ENCODE measurements around the gene ZNF600.
A peak's percentile ranks its signal among the peaks of the same experiment; 100 is the strongest.
"Not testable (repeated sequence)": the region's sequence is repeated elsewhere in the genome, so short reads cannot be mapped to it uniquely, and the experiment has no call there.

Gene ZNF600

DNA sequence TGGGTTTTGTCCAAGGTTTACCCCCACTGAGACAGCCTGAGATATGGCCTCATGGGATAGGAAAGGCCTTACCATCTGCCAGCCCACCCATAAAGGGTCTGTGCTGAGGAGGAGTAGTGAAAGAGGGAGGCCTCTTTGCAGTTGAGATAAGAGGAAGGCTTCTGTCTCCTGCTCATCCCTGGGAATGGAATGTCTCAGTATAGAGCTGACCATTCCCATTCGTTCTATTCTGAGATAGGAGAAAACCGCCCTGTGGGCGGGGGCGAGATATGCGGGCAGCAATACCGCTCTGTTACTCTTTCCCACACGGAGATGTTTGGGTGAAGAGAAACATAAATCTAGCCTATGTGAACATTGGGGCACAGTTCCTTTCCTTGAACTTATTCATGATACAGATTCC lies 45.2 kb downstream of the ZNF600 start:
- DNase-seq = not testable (repeated sequence)

DNA sequence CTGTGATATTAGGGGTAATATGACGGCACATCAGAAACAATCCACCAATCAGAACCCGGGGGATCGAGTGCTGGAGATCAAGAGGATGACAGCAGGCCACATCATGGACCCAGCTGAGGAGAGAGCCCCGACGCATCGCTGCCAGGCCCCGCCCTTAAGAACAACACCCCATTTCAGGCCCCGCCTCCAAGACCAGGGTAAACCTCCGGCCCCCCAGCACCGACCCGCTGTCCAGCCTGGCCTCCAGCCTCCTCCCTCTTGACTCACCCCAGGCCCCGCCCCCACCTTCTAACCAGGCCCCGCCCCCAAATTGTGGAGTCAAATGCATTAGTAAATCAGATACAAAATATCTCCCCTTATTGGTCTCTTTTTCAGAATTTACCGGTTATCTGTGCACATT lies 47.0 kb downstream of the ZNF600 start:
- no peak for DNase-seq

DNA sequence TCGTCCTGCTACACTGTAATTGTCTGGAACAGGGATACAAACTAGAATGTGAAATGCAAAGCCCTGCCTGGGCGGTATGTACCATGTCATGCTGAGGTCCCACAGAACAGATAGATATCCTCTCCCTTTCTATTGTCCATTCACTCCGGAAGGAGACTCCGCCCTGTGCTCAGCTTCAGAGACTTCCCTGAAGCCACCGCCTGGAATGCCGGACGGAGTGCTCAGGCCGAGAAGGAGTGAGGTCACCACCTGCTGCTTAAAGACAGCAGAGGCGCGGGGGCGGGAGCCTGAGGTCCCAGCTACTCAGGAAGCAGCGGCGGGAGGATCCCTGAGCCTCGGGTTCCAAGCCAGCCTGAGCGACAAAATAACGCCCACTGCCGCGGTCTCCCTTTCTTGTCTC lies 50.9 kb downstream of the ZNF600 start:
- no peak for DNase-seq

DNA sequence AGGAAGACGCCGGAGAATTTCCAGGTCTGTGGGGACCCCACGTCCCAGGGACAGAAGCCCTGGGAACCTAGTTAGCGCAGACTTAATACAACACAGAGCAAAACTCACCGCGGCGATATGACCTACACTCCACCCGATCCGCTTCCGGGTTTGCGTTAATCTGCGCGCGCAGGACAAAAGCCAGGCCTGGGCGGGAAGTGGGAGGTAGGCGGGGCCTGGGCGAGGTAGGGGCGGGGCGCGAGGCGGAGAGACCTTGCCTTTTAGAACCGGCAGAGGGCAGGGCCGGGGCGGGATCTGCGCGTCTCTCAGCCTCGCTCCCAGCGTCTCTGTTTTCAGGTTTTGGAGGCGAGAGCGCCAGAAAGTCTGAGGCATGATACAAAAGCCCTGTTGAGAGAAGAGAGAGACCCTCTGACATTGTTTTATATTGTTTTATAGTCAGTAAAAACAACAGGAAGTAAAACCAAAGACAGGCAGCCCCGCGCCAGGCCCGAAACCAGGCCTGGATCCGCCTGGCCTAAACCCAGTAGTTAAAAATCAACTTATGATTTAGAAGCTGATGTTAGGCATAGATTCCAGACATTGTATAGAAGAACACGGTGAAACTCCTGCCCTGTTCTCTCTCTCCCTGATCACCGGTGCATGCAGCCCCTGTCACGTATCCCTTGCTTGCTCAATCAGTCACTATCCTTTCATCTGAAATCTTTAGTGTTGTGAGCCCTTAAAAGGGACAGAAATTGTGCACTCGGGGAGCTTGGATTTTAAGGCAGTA lies 51.5 kb downstream of the ZNF600 start, which contains the start of gene ZNF611:
Gene ZNF611 (minus strand): TSS at position 152 of the 769 bp plus-strand sequence. CDS start 19,150 bp downstream, outside the sequence.
- DNase-seq = peak; percentile 94

DNA sequence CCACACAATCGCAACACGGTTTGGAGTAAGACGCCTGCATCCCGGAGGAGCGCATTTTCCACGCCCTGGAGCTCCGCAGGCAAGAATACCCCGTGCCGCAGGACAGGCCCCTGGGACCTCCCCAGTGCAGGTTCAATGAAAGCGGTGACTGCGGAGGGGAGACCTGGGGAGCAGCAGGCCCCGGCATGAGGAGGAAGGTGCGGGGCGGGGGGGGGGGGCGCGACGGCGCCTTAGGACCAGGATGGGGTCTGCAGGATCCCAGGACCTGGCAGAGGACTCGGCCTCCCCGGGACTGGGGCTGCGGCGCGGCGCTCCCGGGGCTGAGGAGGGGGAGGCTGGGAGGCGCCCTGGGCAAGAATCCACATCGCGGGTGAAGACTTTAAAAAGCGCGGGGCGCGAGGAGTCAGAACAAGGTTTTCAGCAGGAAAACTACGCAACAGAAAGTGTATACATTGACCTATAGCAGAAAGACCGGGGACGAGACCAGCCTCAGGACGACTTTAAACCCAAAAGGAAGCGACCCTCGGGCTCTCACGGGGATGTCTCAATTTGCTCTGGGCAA lies 52.2 kb downstream of the ZNF600 start:
- DNase-seq = peak; percentile 1

DNA sequence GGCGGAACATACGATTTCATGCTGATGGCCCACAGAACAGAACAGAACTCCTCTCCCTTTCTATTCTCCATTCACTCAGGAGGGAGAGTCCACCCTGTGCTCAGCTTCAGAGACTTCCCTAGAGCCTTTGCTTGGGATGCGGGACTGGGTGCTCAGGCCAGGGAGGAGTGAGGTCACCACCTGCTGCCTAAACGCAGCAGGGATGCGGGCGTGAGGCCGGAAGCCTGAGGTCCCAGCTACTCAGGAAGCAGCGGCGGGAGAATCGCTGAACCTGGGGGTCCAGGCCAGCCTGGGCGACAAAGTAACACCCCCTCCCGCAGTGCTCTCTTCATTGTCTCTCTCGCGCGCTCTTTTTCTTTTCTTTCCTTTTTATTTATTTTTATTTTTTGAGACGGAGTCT lies 60.5 kb downstream of the ZNF600 start:
- not testable (repeated sequence) for DNase-seq

DNA sequence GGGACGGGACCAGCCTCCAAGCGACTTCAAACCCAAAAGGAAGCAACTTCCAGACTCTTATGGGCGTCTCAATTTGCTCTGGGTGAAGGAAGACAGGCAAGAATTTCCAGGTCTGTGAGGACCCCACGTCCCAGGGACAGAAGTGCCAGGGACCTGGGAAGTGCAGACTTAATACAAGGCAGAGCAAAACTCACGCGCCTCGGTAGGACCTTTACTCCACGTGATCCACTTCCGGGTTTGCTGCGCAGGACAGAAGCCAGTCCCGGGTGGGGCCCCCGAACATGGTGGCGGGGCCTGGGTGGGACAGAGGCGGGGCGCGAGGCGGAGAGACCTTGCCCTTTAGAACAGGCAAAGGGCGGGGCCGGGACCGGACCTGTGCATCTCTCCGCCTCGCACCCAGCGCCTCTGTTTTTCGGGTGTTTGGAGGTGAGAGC lies 61.0 kb downstream of the ZNF600 start:
- no peak for DNase-seq

DNA sequence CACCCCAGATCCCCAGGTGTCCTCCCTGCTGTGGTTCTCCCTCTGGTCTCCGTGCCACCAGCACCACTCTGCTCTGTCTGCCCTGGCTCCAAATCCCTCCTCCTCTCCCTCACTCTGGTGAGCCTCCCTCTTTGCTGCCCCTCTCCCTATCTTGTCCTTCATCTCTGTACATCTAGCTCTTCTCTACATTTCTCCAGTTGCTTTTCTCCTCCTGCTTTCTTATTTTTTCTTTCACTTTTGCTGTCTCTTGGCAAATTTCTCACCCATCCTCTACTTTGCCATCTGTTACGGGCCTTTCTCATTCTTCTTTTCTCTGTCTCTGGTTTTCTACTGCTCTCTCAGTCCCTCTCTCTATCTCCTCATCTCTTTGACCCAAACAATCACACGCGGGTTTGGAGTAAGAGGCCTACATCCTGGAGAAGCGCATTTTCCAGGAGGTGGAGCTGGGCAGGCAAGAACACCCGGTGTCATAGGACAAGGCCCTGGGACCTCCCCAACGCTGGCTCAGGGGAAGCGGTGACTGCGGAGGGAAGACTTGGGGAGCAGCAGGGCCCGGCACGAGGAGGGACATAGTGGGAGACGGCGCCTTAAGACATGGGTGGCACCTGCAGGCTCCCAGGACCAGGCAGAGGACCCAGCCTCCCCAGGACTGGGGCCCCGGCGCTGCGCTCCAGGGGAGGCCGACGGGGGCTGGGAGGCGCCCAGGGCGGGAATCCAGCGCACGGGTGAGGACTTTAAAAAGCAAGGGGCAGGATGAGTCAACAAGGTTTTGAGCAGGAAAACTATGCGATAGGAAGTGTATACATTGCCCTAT lies 61.7 kb downstream of the ZNF600 start:
- no peak for DNase-seq

DNA sequence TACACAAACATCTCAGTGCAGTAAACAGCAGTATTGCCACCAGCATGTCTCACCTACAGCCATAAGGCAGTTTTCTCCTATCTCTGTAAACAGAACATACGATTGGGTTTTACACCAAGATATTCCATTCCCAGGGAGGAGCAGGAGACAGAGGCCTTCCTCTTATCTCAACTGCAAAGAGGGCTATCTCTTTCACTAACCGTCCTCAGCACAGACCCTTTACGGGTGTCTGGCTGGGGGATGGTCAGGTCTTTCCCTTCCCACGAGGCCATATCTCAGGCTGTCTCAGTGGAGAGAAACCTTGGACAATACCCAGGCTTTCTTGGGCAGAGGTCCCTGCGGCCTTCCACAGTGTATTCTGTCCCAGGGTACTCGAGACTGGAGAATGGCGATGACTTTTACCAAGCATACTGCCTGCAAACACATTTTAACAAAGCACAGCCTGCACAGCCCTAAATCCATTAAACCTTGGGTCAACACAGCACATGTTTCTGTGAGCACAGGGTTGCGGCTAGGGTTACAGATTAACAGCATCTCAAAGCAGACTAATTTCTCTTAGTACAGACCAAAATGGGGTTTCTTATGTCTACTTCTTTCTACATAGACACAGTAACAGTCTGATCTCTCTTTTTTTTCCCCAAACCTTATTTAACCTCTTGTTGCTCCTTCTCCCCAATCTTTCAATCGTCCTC lies 62.5 kb downstream of the ZNF600 start:
- not testable (repeated sequence) for DNase-seq

DNA sequence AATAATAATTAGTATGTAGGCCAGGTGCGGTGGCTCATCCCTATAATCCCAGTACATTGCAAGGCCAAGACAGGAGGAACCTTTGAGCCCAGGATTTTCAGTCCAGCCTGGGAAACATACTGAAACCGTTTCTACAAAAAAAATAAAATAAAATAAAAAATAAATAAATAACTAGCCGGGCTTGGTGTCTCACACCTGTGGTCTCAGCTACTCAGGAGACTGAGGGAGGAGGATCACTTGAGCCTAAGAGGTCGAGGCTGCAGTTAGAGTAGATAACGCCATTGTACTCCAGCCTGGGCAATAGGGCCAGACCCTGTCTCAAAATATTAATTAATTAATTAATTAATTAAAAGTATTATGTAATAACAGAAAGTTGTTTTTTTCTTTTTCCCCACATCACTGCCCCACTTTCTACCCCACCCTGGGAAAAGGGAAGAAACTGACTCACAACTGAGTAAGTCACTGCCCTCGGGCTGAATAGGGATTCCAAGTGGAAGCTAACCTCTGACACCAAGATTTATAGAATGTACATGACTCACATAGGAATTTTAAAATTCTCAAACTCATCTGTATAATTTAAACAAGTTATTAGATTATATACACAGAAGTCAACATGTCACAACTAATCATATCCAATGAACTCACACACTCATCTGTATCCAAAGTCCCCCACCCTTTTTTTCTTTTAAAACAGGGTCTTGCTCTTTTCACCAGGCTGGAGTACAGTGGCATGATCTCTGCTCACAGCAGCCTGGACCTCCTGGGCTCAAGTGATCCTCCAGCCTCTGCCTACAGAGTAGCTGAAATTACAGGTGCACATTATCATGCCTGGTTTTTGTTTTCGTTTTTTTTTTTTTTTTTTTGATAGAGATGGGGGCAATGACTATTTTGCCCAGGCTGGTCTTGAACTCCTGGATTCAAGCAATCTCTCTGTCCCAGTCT lies 64.3 kb downstream of the ZNF600 start:
- peak; percentile 94 for DNase-seq

DNA sequence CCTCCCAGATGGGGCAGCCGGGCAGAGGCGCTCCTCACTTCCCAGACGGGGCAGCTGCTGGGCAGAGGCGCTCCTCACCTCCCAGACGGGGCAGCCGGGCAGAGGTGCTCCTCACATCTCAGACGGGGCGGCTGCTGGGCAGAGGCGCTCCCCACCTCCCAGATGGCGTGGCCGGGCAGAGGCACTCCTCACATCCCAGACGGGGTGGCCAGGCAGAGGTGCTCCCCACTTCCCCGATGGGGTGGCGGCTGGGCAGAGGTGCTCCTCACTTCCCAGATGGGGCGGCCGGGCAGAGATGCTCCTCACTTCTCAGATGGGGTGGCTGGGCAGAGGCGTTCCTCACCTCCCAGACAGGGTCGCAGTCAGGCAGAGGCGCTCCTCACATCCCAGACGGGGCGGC lies 66.0 kb downstream of the ZNF600 start:
- not testable (repeated sequence) for DNase-seq

DNA sequence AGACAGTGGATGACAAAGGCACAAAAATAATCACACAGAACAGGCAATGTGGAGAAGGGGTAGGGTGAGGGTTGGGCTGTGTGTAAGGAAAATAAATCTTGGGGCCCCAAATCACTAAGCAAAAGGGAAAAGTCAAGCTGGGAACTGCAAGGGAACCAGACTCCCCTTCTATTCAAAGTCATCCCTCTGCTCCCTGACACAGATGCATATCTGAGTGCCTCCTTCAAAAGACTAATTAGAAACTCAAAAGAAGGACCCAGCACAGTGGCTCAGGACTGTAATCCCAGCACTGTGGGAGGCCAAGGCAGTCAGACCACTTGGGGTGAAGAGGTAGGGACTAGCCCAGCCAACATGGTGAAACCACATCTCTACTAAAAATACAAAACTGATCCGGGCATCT lies 70.1 kb downstream of the ZNF600 start:
- no peak for DNase-seq

DNA sequence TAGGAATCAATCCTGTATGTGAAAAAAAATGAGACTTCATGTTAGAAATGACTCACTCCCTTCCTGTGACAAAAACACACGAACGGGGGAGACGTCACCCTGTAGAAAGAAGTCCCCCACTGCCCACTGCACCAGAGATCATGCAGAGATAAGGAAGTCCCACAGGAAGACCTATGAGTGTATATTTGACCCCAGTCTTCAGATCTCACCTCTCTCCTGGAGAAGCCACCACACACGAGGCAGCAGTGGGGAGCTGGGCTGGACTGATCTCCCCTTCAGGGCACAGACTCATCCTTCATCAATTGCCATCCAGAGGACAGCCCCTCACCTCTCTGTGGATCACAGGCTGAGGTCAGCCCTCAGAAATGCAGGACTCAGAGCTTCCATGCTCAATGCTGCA lies 70.7 kb downstream of the ZNF600 start:
- DNase-seq = not testable (repeated sequence)

DNA sequence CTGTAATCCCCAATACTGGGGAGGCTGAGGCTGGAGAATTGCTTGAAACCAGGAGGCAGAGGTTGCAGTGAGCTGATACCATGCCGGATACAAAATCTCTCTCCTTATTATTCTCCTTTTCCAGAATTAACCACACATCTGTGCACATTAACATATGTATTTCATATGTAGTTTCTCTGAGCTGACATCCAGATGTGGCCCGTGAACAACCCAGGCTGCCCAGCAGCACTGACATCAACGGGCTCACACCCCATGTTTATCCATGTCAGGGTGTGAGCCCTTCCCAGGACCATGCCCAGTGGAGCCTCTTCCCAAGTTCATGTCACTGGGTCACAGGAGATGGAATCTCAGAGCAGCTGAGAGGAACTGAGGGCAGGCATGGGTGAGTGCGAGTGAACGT lies 71.3 kb downstream of the ZNF600 start:
- not testable (repeated sequence) for DNase-seq

Measured in HCEC 1CT (cell line).